HG02943 (cell line): ENCODE measurements around the gene FAM236D.
"Not testable (repeated sequence)": the region's sequence is repeated elsewhere in the genome, so short reads cannot be mapped to it uniquely, and the experiment has no call there.

Experiments
- ATAC-seq: cut with Tn5 transposase; IDR thresholded peaks from one replicate; pipeline ENCODE4 v1.9.1; 2021; ENCODE audit warnings: mild to moderate bottlenecking, low read depth, moderate library complexity; ENCODE audit not compliant: unreplicated experiment

FAM236D gene

GRCh38 chrX:72808110-72808509 lies at the start of gene FAM236D:
Gene FAM236D, minus strand, starts transcription at chrX:72808210. Its CDS starts 100 bp downstream, at chrX:72808110.
- ATAC-seq: not testable (repeated sequence)

- not testable (repeated sequence) for ATAC-seq
These were observed 29.5 kb upstream of the FAM236D start for GRCh38 chrX:72837532-72837931.

GRCh38 chrX:72830701-72831100 lies 22.7 kb upstream of the FAM236D start:
- ATAC-seq: not testable (repeated sequence)

- not testable (repeated sequence) for ATAC-seq
These were observed 17.6 kb downstream of the FAM236D start for GRCh38 chrX:72790390-72790789.

DNA sequence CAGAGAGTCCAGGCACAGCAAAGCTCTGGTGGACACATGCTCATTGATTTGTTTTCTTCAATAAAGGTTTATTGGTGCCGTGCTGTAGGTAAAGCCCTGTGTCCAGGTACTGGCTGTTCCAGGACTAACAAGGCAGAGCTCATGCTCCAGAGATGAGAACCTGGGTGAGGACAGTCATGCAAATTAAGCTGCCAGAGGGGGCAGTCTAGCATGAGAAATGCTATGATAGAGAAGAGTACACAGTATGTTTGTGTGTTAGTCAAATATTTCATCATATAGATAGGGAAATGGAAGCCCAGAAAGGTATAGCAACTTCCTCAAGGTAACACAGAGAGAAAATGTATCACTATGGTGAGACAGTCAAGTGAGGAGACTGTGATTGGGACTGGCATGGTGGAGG lies 19.9 kb downstream of the FAM236D start:
- not testable (repeated sequence) for ATAC-seq

GRCh38 chrX:72783964-72784363 lies 24.0 kb downstream of the FAM236D start:
- ATAC-seq: not testable (repeated sequence)

DNA sequence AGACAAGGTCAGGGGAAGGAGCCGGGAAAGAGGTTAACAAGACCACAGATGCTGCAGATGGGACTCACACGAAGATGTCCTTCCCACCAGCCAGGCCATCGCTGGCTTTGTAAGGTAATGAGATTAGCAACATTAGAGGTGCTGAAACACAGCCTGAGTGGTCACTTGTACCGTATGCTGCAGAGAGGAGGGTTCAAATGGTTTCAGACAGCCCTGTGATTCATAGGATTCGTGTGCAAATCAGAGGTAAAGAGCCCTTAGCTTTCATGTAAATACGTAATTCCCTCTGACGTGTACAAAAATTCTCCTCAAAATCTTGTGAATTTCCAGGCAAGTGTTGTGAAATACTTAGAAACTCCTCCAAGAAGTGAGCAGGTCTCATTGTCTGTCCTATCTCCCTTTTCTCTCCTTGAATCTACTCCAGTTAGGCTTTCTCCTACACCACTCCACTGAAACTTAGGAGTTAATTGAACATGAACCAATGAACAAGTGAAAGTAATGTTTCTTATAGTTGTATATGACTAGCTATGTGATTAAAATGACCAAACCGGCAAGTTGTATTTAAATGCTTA lies 24.6 kb downstream of the FAM236D start:
- ATAC-seq: not testable (repeated sequence)

GRCh38 chrX:72782560-72782959 lies 25.4 kb downstream of the FAM236D start, which contains the start of gene FAM236B:
Gene FAM236B, minus strand, starts transcription at chrX:72782660. Its CDS starts 100 bp downstream, at chrX:72782560.
- not testable (repeated sequence) for ATAC-seq

GRCh38 chrX:72778146-72778545 lies 29.9 kb downstream of the FAM236D start:
- ATAC-seq: not testable (repeated sequence)

DNA sequence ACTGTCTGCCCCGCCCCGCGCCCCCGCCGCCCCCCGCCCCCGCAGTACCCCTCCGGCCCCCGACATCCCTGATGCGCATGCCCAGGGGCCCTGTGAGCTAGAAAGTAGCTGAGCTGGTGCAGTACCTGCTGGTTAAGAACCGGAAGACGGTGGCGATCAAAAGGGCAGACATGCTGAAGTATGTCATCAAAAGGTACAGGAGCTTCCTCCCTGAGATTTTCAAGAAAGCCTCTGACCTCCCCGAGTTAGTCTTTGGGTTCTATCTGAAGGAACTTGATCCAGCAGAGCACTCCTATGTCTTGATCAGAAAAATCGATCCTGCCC lies 30.6 kb downstream of the FAM236D start:
- ATAC-seq: peak; percentile 87

GRCh38 chrX:72776653-72777466 lies 31.1 kb downstream of the FAM236D start, which contains the start of gene DMRTC1B:
Gene DMRTC1B, plus strand, starts transcription at chrX:72776890. Its CDS starts 68,246 bp downstream, at chrX:72845136.
- ATAC-seq: peak; percentile 63

DNA sequence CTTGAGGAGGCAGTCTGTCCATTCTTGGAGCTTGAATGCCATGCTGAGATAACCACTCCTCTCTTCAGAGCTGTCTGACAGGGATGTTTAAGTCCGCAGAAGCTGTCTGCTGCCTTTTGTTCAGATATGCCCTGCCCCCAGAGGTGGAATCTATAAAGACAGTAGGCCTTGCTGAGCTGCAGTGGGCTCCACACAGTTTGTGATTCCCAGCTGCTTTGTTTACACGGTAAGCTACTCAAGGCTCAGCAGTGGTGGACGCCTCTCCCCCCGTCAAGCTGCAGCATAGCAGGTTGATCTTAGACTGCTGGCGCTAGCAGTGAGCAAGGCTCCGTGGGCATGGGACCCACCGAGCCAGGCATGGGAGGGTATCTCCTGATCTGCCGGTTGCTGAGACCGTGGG lies 47.6 kb downstream of the FAM236D start:
- not testable (repeated sequence) for ATAC-seq
